WTC11 (cell line): ENCODE results near the gene OR51I2. TPM values are rescaled to one million over a fixed set of nuclear protein-coding genes. Genes with fewer than 3 reads are reported as not detected.

Experiments used
- ATAC-seq: fragments of 200-7000 bp; cut with Tn5 transposase; 2 replicates; pipeline ENCODE4 v1.10.0; 2021; ENCODE audit warnings: mild to moderate bottlenecking, moderate library complexity
- CTCF ChIA-PET: fragments of 300-600 bp; sonication (Branson Sonifier 250); formaldehyde crosslinking; loops from one replicate; lab custom pipeline; 2021; ENCODE audit warnings: antibody characterized with exemption; lab: Charles Lee
- POLR2A ChIA-PET: fragments of 350-600 bp; sonication (Branson Sonifier 250); formaldehyde crosslinking; loops from one replicate; lab custom pipeline; 2021; ENCODE audit warnings: antibody characterized with exemption; lab: Charles Lee
- DNase-seq: peaks from one replicate; pipeline ENCODE4 v3.0.0; 2021; ENCODE audit warnings: low spot score
- H3K27ac Mint-ChIP-seq: 2 replicates; pipeline ENCODE4 v1.8.0; 2021; ENCODE audit warnings: mixed read lengths
- H3K27me3 Mint-ChIP-seq: 2 replicates; pipeline ENCODE4 v1.8.0; 2021; ENCODE audit warnings: low read depth, mild to moderate bottlenecking, moderate library complexity, mixed read lengths
- H3K36me3 Mint-ChIP-seq: 2 replicates; pipeline ENCODE4 v1.8.0; 2021; ENCODE audit warnings: mixed read lengths
- H3K4me1 Mint-ChIP-seq: 2 replicates; pipeline ENCODE4 v1.8.0; 2022; ENCODE audit warnings: mixed read lengths
- H3K4me3 Mint-ChIP-seq: 2 replicates; pipeline ENCODE4 v1.8.0; 2021; ENCODE audit warnings: mild to moderate bottlenecking, moderate library complexity, mixed read lengths
- H3K9me3 Mint-ChIP-seq: 2 replicates; pipeline ENCODE4 v1.8.0; 2021; ENCODE audit warnings: mixed read lengths
- ATF1 ChIP-seq: sonication (generic); formaldehyde crosslinking; IDR thresholded peaks from 2 replicates; pipeline ENCODE4 v1.8.1; 2023; ENCODE audit warnings: mild to moderate bottlenecking, moderate library complexity, missing genetic modification reagents
- CTCF ChIP-seq: fragments of 200-600 bp; IDR thresholded peaks from 2 replicates; pipeline ENCODE4 v1.8.0; 2022; ENCODE audit warnings: antibody characterized with exemption
- MYBL2 ChIP-seq: sonication (generic); formaldehyde crosslinking; IDR thresholded peaks from 2 replicates; pipeline ENCODE4 v1.8.1; 2023; ENCODE audit warnings: mild to moderate bottlenecking, moderate library complexity, missing genetic modification reagents
- NFATC4 ChIP-seq: fragments of 250-450 bp; sonication (Bioruptor Pico); IDR thresholded peaks from 2 replicates; pipeline ENCODE4 v1.9.0; 2021; ENCODE audit warnings: mild to moderate bottlenecking
- NR1H2 ChIP-seq: sonication (generic); formaldehyde crosslinking; IDR thresholded peaks from 2 replicates; pipeline ENCODE4 v1.9.0; 2021; ENCODE audit warnings: mild to moderate bottlenecking, moderate library complexity, missing genetic modification reagents
- OVOL2 ChIP-seq: fragments of 250-450 bp; sonication (Bioruptor Pico); IDR thresholded peaks from 2 replicates; pipeline ENCODE4 v1.9.0; 2021; ENCODE audit warnings: mild to moderate bottlenecking, borderline replicate concordance
- PRDM15 ChIP-seq: sonication (generic); formaldehyde crosslinking; IDR thresholded peaks from 2 replicates; pipeline ENCODE4 v1.8.0; 2022; ENCODE audit warnings: missing genetic modification reagents
- SP1 ChIP-seq: sonication (generic); formaldehyde crosslinking; conservative IDR thresholded peaks from 2 replicates; pipeline ENCODE4 v1.8.1; 2022; ENCODE audit warnings: missing genetic modification reagents
- TEAD4 ChIP-seq: sonication (generic); formaldehyde crosslinking; IDR thresholded peaks from 2 replicates; pipeline ENCODE4 v1.8.0; 2022; ENCODE audit warnings: mild to moderate bottlenecking, missing genetic modification reagents
- ZNF121 ChIP-seq: sonication (generic); formaldehyde crosslinking; IDR thresholded peaks from 2 replicates; pipeline ENCODE4 v1.8.0; 2023; ENCODE audit warnings: missing genetic modification reagents
- ZNF532 ChIP-seq: fragments of 250-450 bp; sonication (Bioruptor Pico); IDR thresholded peaks from 2 replicates; pipeline ENCODE4 v1.9.0; 2021; ENCODE audit warnings: mild to moderate bottlenecking, borderline replicate concordance
- total RNA-seq: library from RNA; stranded (reverse); gene quantifications from 3 replicates; pipeline ENCODE4 v1.2.3, GENCODE V29; 2021
- TF ChIP-seq, protein P1 (sequence below): sonication (generic); formaldehyde crosslinking; IDR thresholded peaks from 2 replicates; pipeline ENCODE4 v1.8.1; 2022; ENCODE audit warnings: mild to moderate bottlenecking, missing genetic modification reagents, moderate library complexity, borderline replicate concordance
- TF ChIP-seq, protein P2 (sequence below): sonication (generic); formaldehyde crosslinking; IDR thresholded peaks from 2 replicates; pipeline ENCODE4 v1.8.1; 2022; ENCODE audit warnings: missing genetic modification reagents, borderline replicate concordance

Gene OR51I2
- total RNA-seq, 1 experiment from 2014 or later = not detected

DNA sequence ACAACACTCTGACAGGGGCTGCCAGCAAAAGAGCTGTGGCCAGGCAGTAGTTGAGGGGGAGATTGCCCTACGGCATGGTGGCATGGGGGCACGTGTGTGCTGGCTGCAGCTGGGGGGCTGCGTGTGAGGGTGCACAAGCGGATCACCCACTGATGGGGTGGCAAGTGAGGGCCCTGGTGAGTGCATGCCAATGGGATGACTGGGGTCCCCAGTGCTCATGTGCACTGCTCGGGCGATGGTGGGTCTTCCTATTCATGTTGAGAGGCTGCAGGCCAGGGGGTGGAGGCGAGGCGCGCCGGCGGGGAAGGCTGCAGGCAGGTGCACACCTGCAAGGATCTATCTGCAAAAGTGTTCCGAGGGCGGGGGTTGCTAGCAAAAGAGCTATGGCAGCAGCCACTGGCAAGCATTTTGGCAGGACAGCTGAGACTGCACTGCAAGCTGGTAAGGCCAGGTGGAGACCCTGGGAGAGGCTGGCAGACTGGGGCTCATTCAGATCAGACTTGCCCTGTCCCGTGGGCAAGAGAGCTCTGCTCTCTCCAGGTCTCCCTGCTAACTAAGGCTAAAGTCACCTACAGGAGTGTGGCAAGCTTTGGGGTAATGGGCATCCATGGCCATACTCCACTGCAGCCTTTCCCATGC lies 12.0 kb downstream of the OR51I2 start:
- TF ChIP-seq ZNF532 (CRISPR knock-in tag) = no peak
- no peak for TF ChIP-seq SP1 (CRISPR knock-in tag)
- TF ChIP-seq TEAD4 (CRISPR knock-in tag) = no peak
- no peak for TF ChIP-seq ZNF121 (CRISPR knock-in tag)
- no peak for TF ChIP-seq ATF1
- TF ChIP-seq NFATC4 (CRISPR knock-in tag) = no peak
- TF ChIP-seq, protein P1, sequence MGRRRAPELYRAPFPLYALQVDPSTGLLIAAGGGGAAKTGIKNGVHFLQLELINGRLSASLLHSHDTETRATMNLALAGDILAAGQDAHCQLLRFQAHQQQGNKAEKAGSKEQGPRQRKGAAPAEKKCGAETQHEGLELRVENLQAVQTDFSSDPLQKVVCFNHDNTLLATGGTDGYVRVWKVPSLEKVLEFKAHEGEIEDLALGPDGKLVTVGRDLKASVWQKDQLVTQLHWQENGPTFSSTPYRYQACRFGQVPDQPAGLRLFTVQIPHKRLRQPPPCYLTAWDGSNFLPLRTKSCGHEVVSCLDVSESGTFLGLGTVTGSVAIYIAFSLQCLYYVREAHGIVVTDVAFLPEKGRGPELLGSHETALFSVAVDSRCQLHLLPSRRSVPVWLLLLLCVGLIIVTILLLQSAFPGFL (CRISPR knock-in tag) = no peak
- no peak for TF ChIP-seq NR1H2 (CRISPR knock-in tag)
- TF ChIP-seq MYBL2 (CRISPR knock-in tag) = no peak
- no peak for TF ChIP-seq OVOL2
- no peak for TF ChIP-seq CTCF
- TF ChIP-seq, protein P2, sequence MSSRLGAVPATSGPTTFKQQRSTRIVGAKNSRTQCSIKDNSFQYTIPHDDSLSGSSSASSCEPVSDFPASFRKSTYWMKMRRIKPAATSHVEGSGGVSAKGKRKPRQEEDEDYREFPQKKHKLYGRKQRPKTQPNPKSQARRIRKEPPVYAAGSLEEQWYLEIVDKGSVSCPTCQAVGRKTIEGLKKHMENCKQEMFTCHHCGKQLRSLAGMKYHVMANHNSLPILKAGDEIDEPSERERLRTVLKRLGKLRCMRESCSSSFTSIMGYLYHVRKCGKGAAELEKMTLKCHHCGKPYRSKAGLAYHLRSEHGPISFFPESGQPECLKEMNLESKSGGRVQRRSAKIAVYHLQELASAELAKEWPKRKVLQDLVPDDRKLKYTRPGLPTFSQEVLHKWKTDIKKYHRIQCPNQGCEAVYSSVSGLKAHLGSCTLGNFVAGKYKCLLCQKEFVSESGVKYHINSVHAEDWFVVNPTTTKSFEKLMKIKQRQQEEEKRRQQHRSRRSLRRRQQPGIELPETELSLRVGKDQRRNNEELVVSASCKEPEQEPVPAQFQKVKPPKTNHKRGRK (CRISPR knock-in tag) = no peak
- no peak for TF ChIP-seq PRDM15 (CRISPR knock-in tag)
- H3K4me3 Mint-ChIP-seq = no peak overlapping the region
- H3K36me3 Mint-ChIP-seq = no peaks in the 10 kb centered on the region
- H3K27me3 Mint-ChIP-seq = no peaks in the 10 kb centered on the region
- ChIA-PET CTCF (interaction anchor here (1.5 kb wide), 1 partner anchor 8 kb away, joined by 3 read pairs; no protein-coding TSS in a partner anchor), POLR2A (no interaction called here)
- no peaks in the 10 kb centered on the region for H3K4me1 Mint-ChIP-seq
- H3K27ac Mint-ChIP-seq = no peak overlapping the region
- ATAC-seq (no peak), DNase-seq (no peak)
- H3K9me3 Mint-ChIP-seq = no peaks in the 10 kb centered on the region
